Vagina (tissue), 2 donors: Measurements from ENCODE around the gene GABBR2.

ENCODE experiments used
- POLR2A ChIP-seq, 2 donors: fragments of 450-650 bp; IDR thresholded peaks; one replicate each; pipeline ENCODE4 v1.6.1; 2017; ENCODE audit warnings: antibody characterized with exemption in 2 of 2, mild to moderate bottlenecking in 2 of 2, moderate library complexity in 2 of 2
- TF ChIP-seq, protein P1 (sequence below), 3 experiments: fragments of 450-650 bp in 2 of 3; fragments of 200-600 bp in 1 of 3; sonication (generic) in 1 of 3; IDR thresholded peaks; one replicate each; pipeline ENCODE4 v1.5.1; 2017 to 2019; ENCODE audit warnings: antibody characterized with exemption in 3 of 3, mild to moderate bottlenecking in 2 of 3, moderate library complexity in 2 of 3

DNA sequence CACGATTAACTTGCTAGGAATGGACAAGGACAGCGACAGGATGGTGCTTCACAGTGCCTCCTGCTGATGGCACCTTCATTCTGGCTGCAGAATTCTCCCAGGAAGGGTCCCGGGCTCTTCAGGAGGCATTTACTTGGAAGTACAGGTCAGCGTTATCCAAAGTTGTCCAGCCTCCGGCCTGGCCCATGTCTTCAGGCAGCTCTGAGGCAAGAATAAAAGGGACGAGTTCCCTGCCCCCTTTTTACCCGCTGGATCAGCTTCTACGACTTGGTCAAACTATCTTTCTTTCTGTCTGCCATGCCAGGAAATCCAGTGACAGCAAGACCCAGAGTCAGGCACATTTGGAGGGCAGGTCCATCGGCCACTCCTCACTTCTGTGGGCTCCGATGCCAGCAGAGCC, 23.4 kb upstream of the GABBR2 start:
- TF ChIP-seq, protein P1, sequence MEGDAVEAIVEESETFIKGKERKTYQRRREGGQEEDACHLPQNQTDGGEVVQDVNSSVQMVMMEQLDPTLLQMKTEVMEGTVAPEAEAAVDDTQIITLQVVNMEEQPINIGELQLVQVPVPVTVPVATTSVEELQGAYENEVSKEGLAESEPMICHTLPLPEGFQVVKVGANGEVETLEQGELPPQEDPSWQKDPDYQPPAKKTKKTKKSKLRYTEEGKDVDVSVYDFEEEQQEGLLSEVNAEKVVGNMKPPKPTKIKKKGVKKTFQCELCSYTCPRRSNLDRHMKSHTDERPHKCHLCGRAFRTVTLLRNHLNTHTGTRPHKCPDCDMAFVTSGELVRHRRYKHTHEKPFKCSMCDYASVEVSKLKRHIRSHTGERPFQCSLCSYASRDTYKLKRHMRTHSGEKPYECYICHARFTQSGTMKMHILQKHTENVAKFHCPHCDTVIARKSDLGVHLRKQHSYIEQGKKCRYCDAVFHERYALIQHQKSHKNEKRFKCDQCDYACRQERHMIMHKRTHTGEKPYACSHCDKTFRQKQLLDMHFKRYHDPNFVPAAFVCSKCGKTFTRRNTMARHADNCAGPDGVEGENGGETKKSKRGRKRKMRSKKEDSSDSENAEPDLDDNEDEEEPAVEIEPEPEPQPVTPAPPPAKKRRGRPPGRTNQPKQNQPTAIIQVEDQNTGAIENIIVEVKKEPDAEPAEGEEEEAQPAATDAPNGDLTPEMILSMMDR (IDR thresholded peaks at IDR 0.05), result no peak
- no peak for TF ChIP-seq POLR2A (IDR thresholded peaks at IDR 0.05)
